Fibroblast of lung (primary cell): Measurements from ENCODE around the gene TBRG4. TPM values are rescaled to one million over a fixed set of nuclear protein-coding genes. Genes with fewer than 3 reads are reported as not detected.

Experiments used
- DNase-seq, 2 donors: peaks; one replicate each; pipeline versions ENCODE4 v3.0.0 to v3.0.0-alpha.2; 2010; ENCODE audit warnings: low read depth in 2 of 2
- H2AFZ ChIP-seq: 2 replicates; pipeline ENCODE4 v1.5.1; 2012; ENCODE audit warnings: low read length, control low read depth, inconsistent platforms
- H3K27ac ChIP-seq: 2 replicates; pipeline ENCODE4 v1.5.1; 2011; ENCODE audit warnings: low read length, control low read depth; ENCODE audit not compliant: insufficient read depth
- H3K27me3 ChIP-seq: 2 replicates; pipeline ENCODE4 v1.5.1; 2011; ENCODE audit warnings: mild to moderate bottlenecking, low read length; ENCODE audit not compliant: control insufficient read depth, insufficient read depth
- H3K36me3 ChIP-seq: 2 replicates; pipeline ENCODE4 v1.5.1; 2011; ENCODE audit warnings: low read length; ENCODE audit not compliant: control insufficient read depth, insufficient read depth
- H3K4me1 ChIP-seq: 2 replicates; pipeline ENCODE4 v1.5.1; 2011; ENCODE audit warnings: low read length; ENCODE audit not compliant: control insufficient read depth, insufficient read depth; ENCODE audit errors: extremely low read depth
- H3K4me2 ChIP-seq: 2 replicates; pipeline ENCODE4 v1.5.1; 2011; ENCODE audit warnings: low read length, control low read depth; ENCODE audit not compliant: insufficient read depth; ENCODE audit errors: extremely low read depth
- H3K4me3 ChIP-seq, 4 experiments: fragments of 200-600 bp in 1 of 4; sonication (generic) in 1 of 4; replicated peaks in 1 of 4; 2 replicates each; pipeline ENCODE4 v1.5.1; 2011 to 2016; ENCODE audit warnings: low read length in 4 of 4, low read depth in 3 of 4, mild to moderate bottlenecking in 3 of 4, control low read depth in 2 of 4, inconsistent platforms in 1 of 4, mixed read lengths in 1 of 4; ENCODE audit not compliant: insufficient read depth in 1 of 4; ENCODE audit errors: control extremely low read depth in 1 of 4
- H3K79me2 ChIP-seq: 2 replicates; pipeline ENCODE4 v1.5.1; 2012; ENCODE audit warnings: mild to moderate bottlenecking, low read length, inconsistent platforms; ENCODE audit not compliant: control insufficient read depth, insufficient read depth
- H3K9ac ChIP-seq: 2 replicates; pipeline ENCODE4 v1.5.1; 2011; ENCODE audit warnings: mild to moderate bottlenecking, low read length, control low read depth; ENCODE audit not compliant: insufficient read depth
- H3K9me3 ChIP-seq: 2 replicates; pipeline ENCODE4 v1.5.1; 2012; ENCODE audit warnings: low read depth, low read length; ENCODE audit not compliant: control insufficient read depth, insufficient read depth
- H4K20me1 ChIP-seq: 2 replicates; pipeline ENCODE4 v1.5.1; 2011; ENCODE audit warnings: low read length; ENCODE audit not compliant: control insufficient read depth, insufficient read depth; ENCODE audit errors: extremely low read depth
- CTCF ChIP-seq, 2 donors: IDR thresholded peaks in 1 of 2; conservative IDR thresholded peaks in 1 of 2; 1 replicate in 1 of 2; 2 replicates in 1 of 2; pipeline ENCODE4 v1.5.1; 2011 to 2012; ENCODE audit warnings: low read length in 2 of 2, control low read depth in 1 of 2, inconsistent platforms in 1 of 2, low read depth in 1 of 2, mild to moderate bottlenecking in 1 of 2
- EZH2 ChIP-seq: IDR thresholded peaks from 2 replicates; pipeline ENCODE4 v1.5.1; 2012; ENCODE audit warnings: low read length, control low read depth, mild to moderate bottlenecking; ENCODE audit errors: missing control alignments
- polyA plus RNA-seq, 2 donors: library from polyadenylated mRNA; depleted of rRNA in 1 of 2; stranded (reverse) in 1 of 2; unstranded in 1 of 2; fragments of >200 nt; gene quantifications; 2 replicates each; pipeline ENCODE4 v1.2.1, GENCODE V29; 2011 to 2012; ENCODE audit warnings: missing spikeins in 1 of 2
- total RNA-seq: library from RNA; depleted of rRNA; stranded (reverse); fragments of >200 nt; gene quantifications from 2 replicates; pipeline ENCODE4 v1.2.1, GENCODE V29; 2014

Gene TBRG4
- total and polyA plus RNA-seq, 2 donors (not counting 1 experiment from before 2014, with no cell fraction given): 27.4 to 52.2 TPM

- no peak for TF ChIP-seq EZH2
- no peak for TF ChIP-seq CTCF (conservative IDR thresholded peaks at IDR 0.05 in 1 of 2, IDR thresholded peaks at IDR 0.05 in 1 of 2; ENCODE audit: low read depth in 1 of 2, low read length in 2 of 2)
- Histone ChIP-seq H3K79me2 (no peaks in the 10 kb centered on the region), H3K4me3 (no peak overlapping the region), H4K20me1 (no peaks in the 10 kb centered on the region), H2AFZ (no peak overlapping the region), H3K36me3 (peaks cover 17% of the 10 kb centered on the region), H3K27ac (no peak overlapping the region), H3K27me3 (no peaks in the 10 kb centered on the region), H3K9ac (no peak overlapping the region), H3K4me1 (no peaks in the 10 kb centered on the region), H3K9me3 (no peaks in the 10 kb centered on the region), H3K4me2 (no peak overlapping the region)
- no peak for DNase-seq
Observed at GRCh38 chr7:45072131-45073030, 39.1 kb downstream of the TBRG4 start.

- no peaks in the 10 kb centered on the region for H3K27me3 ChIP-seq
- H3K9ac ChIP-seq: no peak overlapping the region
- H2AFZ ChIP-seq: no peak overlapping the region
- no peaks in the 10 kb centered on the region for H3K4me1 ChIP-seq
- no peak overlapping the region for H3K27ac ChIP-seq
- H4K20me1 ChIP-seq: no peaks in the 10 kb centered on the region
- DNase-seq: no peak
- H3K9me3 ChIP-seq: no peaks in the 10 kb centered on the region
- no peak overlapping the region for H3K4me3 ChIP-seq
- H3K79me2 ChIP-seq: no peaks in the 10 kb centered on the region
- H3K4me2 ChIP-seq: no peak overlapping the region
- TF ChIP-seq CTCF (conservative IDR thresholded peaks at IDR 0.05 in 1 of 2, IDR thresholded peaks at IDR 0.05 in 1 of 2; ENCODE audit: low read depth in 1 of 2, low read length in 2 of 2): no peak
- no peak for TF ChIP-seq EZH2
- peaks cover 15% of the 10 kb centered on the region for H3K36me3 ChIP-seq
Observed at GRCh38 chr7:45071528-45071927, 40.0 kb downstream of the TBRG4 start.

GRCh38 chr7:45070254-45070642 is 41.2 kb downstream of the TBRG4 start:
- no peaks in the 10 kb centered on the region for H3K9me3 ChIP-seq
- H3K79me2 ChIP-seq: no peaks in the 10 kb centered on the region
- H4K20me1 ChIP-seq: no peaks in the 10 kb centered on the region
- H3K9ac ChIP-seq: no peak overlapping the region
- H3K4me1 ChIP-seq: no peaks in the 10 kb centered on the region
- no peaks in the 10 kb centered on the region for H3K27me3 ChIP-seq
- H3K27ac ChIP-seq: no peak overlapping the region
- H3K4me3 ChIP-seq: no peak overlapping the region
- no peak overlapping the region for H2AFZ ChIP-seq
- no peak for DNase-seq
- H3K36me3 ChIP-seq: peaks cover 14% of the 10 kb centered on the region
- TF ChIP-seq EZH2 (no peak), CTCF (conservative IDR thresholded peaks at IDR 0.05 in 1 of 2, IDR thresholded peaks at IDR 0.05 in 1 of 2; ENCODE audit: low read depth in 1 of 2, low read length in 2 of 2) (no peak)
- no peak overlapping the region for H3K4me2 ChIP-seq
